Central memory CD8-positive, alpha-beta T cell (primary cell): Measurements from ENCODE around the gene ACTBL2.

Source experiments
- ATAC-seq: fragments of 150-1000 bp; cut with Tn5 transposase; replicated peaks from 2 replicates; pipeline ENCODE4 v1.10.0; 2022; ENCODE audit warnings: mild to moderate bottlenecking, moderate FRiP score, moderate number of reproducible peaks; ENCODE audit not compliant: poor library complexity, severe bottlenecking; ENCODE audit errors: extremely low read depth
- DNase-seq, 2 donors: peaks; one replicate each; pipeline ENCODE4 v3.0.0; 2021; ENCODE audit warnings: low spot score in 2 of 2
- H3K27ac Mint-ChIP-seq: one replicate; pipeline ENCODE4 v1.8.0; 2022; ENCODE audit warnings: low read depth, mild to moderate bottlenecking, moderate library complexity, mixed read lengths
- H3K27me3 Mint-ChIP-seq: one replicate; pipeline ENCODE4 v1.8.0; 2022; ENCODE audit warnings: mixed read lengths
- H3K36me3 Mint-ChIP-seq: one replicate; pipeline ENCODE4 v1.8.0; 2022; ENCODE audit warnings: mild to moderate bottlenecking, moderate library complexity, mixed read lengths; ENCODE audit not compliant: insufficient read depth
- H3K4me1 Mint-ChIP-seq: one replicate; pipeline ENCODE4 v1.8.0; 2022; ENCODE audit warnings: mixed read lengths
- H3K4me3 Mint-ChIP-seq: one replicate; pipeline ENCODE4 v1.8.0; 2022; ENCODE audit warnings: mild to moderate bottlenecking, moderate library complexity, mixed read lengths
- H3K9me3 Mint-ChIP-seq: one replicate; pipeline ENCODE4 v1.8.0; 2022; ENCODE audit warnings: mixed read lengths

Gene ACTBL2

DNA sequence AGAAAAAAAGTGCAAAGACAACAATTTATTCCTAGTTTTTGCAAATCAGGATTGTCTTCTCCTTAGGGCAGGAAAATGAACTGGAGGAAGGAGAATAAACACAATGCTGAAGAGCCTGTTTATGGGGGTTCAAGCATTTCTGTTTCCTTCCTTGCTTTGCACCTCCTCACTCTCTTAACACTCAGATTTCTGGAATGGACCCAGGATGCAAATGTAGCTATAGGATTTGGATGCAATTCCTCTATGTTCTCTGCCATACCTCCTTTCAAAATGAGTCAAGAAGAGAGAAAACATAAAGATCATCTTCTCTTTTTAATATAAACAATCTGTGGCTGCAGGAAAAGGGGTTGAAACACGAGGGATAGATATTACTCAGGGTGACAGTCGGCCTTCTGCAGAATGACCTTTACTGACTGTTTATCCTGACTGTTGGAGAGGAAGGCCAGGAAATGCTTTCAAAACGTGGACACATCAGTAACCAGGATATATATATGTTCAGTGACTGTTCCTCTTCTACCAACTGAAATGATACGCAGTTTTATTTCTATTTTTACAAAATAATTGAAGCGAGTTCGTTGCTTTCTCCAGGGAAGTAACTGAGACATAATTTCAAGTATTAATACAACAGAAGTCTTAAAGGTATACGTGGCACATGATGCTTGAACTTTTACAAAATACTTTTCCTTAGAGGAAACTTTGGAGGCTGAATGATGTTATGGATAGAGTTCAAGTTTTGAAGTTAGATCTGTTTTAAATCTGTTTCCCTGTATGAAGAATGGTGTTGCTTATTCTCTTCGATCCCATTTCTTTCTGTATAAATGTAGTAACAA lies 44.4 kb downstream of the ACTBL2 start:
- no peak overlapping the region for H3K27ac Mint-ChIP-seq
- ATAC-seq (no peak), DNase-seq (no peak)
- peaks cover 18% of the 10 kb centered on the region for H3K27me3 Mint-ChIP-seq
- no peaks in the 10 kb centered on the region for H3K9me3 Mint-ChIP-seq
- H3K4me3 Mint-ChIP-seq = no peak overlapping the region
- H3K36me3 Mint-ChIP-seq = no peaks in the 10 kb centered on the region
- H3K4me1 Mint-ChIP-seq = no peaks in the 10 kb centered on the region

DNA sequence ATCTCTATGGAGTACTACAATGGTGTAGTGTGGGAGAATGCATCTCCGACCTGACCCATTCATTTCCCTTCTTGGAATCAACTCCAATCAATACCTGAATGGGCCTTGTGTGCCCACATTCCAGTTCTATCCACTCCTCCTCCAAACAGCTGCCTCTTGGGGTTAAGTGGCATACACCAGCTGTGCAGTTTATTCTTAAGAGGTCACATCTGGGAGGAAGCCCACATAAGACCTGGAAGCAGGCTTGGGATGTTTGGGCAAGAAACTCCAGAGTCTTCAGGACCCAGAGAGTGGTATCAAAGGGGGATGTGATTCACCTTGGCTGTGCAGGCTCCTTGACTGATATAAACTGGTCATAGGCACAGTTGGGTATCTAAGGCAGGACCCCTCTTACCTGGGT lies 46.0 kb downstream of the ACTBL2 start:
- ATAC-seq = no peak
- H3K4me1 Mint-ChIP-seq = no peaks in the 10 kb centered on the region
- H3K4me3 Mint-ChIP-seq = no peak overlapping the region
- no peaks in the 10 kb centered on the region for H3K9me3 Mint-ChIP-seq
- no peak for DNase-seq
- H3K27ac Mint-ChIP-seq = no peak overlapping the region
- peaks cover 16% of the 10 kb centered on the region for H3K27me3 Mint-ChIP-seq
- no peaks in the 10 kb centered on the region for H3K36me3 Mint-ChIP-seq

DNA sequence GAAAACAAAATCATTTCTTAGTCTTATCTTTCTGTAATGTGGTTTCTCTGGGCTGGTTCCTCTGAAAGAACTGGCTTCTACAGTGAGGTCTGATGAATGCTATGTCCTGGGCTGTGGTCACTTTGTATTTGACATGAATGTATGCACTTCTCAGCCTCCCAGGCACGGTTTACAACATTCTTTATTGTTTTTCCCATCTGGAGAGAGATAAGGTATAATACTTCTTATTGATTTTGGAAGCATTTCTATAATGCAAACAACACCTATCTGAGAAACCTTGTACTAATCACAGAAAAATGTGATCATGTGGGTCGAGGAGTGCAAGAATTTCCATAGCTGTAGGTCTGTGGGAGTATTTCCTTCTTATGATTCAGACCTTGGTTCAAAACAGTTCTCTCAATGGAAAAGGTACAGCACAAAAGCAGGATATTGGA lies 46.9 kb downstream of the ACTBL2 start:
- DNase-seq = no peak
- ATAC-seq = no peak
- peaks cover 16% of the 10 kb centered on the region for H3K27me3 Mint-ChIP-seq

DNA sequence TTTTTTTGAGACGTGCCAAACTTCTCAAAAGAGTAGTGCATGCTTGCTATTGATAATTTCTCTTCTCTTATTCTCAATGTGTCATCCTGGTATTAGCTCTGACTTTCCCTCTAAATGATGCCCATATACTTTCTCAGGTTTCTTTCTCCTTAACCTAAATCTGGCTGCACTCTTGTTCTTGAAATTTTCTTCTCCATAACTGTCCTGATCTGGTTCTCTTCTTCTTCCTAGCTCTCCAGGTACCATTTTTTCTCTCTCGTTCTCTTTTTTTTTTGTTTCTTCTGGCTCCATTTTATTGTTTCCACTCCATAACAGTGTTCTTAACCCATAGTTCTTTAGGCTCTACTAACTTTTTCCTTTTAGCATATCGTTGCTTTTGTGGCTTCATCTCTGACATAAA lies 47.9 kb downstream of the ACTBL2 start:
- Mint-ChIP-seq H3K4me1 (no peaks in the 10 kb centered on the region), H3K36me3 (no peaks in the 10 kb centered on the region), H3K9me3 (no peaks in the 10 kb centered on the region), H3K27ac (no peak overlapping the region), H3K27me3 (peaks cover 16% of the 10 kb centered on the region), H3K4me3 (no peak overlapping the region)
- DNase-seq (no peak), ATAC-seq (no peak)

More for the DNA sequence above, 46.9 kb downstream of the ACTBL2 start:
- Mint-ChIP-seq H3K4me1 (no peaks in the 10 kb centered on the region), H3K27ac (no peak overlapping the region), H3K9me3 (no peaks in the 10 kb centered on the region), H3K36me3 (no peaks in the 10 kb centered on the region), H3K4me3 (no peak overlapping the region)

DNA sequence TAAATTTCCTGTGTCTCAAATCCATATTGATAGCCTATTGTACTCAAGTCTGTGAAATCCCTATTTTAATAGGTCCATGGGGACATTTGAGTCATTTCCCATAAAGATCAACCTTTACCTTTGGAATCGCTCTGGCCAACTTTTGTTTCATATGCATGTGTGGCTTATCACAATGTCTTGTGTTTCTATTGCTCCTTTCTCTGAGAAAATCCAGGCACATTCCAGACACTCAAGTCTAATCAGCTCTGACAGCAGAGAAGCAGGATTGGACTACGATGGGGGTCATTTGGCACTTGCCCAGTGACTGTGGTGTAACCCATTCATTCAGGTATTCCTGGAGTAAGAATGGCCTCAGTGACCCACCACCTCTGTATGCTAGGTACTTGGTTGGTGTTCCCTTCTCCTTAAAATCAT lies 48.4 kb downstream of the ACTBL2 start:
- Mint-ChIP-seq H3K27ac (no peak overlapping the region), H3K9me3 (no peaks in the 10 kb centered on the region), H3K36me3 (no peaks in the 10 kb centered on the region), H3K4me1 (no peaks in the 10 kb centered on the region), H3K27me3 (peaks cover 16% of the 10 kb centered on the region), H3K4me3 (no peak overlapping the region)
- no peak for DNase-seq
- no peak for ATAC-seq

DNA sequence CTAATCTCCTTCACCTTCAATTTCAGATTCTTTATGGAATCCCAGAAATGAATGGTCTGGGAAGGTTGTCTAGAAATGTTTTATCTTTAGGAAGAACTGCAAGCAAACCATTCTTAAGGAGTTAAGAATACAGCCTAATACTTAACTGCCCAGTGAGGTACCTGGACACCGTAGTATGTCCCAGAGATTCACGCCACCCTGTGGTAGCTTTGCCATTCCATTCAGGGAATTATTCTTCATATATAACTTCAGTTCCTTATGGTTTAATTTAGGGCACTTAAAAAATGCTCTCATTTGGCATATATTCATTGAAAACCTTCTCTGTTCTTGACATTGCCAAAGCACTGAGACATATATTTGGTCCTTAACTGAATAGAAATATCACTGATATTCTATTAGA lies 49.7 kb downstream of the ACTBL2 start:
- ATAC-seq = no peak
- Mint-ChIP-seq H3K27me3 (peaks cover 19% of the 10 kb centered on the region), H3K36me3 (no peaks in the 10 kb centered on the region), H3K4me1 (no peaks in the 10 kb centered on the region), H3K9me3 (no peaks in the 10 kb centered on the region), H3K27ac (no peak overlapping the region), H3K4me3 (no peak overlapping the region)
- no peak for DNase-seq

DNA sequence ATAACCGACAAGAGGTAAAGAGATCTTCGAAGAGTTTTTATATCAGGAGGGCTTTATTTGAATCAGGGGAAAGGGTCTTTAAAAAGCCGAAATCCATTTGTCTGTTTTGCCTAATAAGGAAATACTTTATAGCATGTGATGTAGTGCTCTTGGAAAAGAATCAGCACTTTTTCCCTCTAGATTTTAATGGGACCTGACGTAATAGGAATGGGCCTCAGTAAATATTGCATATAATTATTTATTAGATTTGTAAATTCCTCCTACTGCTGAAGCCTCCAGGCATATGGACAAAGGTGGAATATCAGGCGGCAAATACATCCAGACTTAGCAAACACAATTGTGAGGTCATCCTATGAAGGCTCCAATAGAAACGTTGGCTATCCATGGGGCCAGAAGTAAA lies 50.9 kb downstream of the ACTBL2 start:
- Mint-ChIP-seq H3K36me3 (no peaks in the 10 kb centered on the region), H3K4me3 (no peak overlapping the region), H3K27ac (no peak overlapping the region), H3K4me1 (no peaks in the 10 kb centered on the region), H3K27me3 (peaks cover 28% of the 10 kb centered on the region), H3K9me3 (no peaks in the 10 kb centered on the region)
- no peak for ATAC-seq
- no peak for DNase-seq
